NCI-H226 (cell line): ENCODE data around the gene PCSK2.

Experiments
- DNase-seq: peaks from one replicate; pipeline ENCODE4 v3.0.0-alpha.2; 2015

The PCSK2 gene

GRCh38 chr20:17343091-17343490, 116.3 kb downstream of the PCSK2 start:
- DNase-seq = no peak

GRCh38 chr20:17343656-17344452, 117.0 kb downstream of the PCSK2 start:
- DNase-seq = no peak

GRCh38 chr20:17344790-17345189, 118.0 kb downstream of the PCSK2 start:
- DNase-seq = no peak

GRCh38 chr20:17345321-17345720, 118.5 kb downstream of the PCSK2 start:
- no peak for DNase-seq

GRCh38 chr20:17350321-17350720, 123.5 kb downstream of the PCSK2 start:
- DNase-seq = no peak

- DNase-seq = no peak
Measured at GRCh38 chr20:17357238-17357637, 130.4 kb downstream of the PCSK2 start.

- DNase-seq = no peak
Measured at GRCh38 chr20:17358854-17359253, 132.0 kb downstream of the PCSK2 start.

- DNase-seq = no peak
Measured at GRCh38 chr20:17364681-17365080, 137.8 kb downstream of the PCSK2 start.

- no peak for DNase-seq
Measured at GRCh38 chr20:17365831-17366230, 139.0 kb downstream of the PCSK2 start.

GRCh38 chr20:17369506-17369905, 142.7 kb downstream of the PCSK2 start:
- no peak for DNase-seq

GRCh38 chr20:17372806-17373440, 146.1 kb downstream of the PCSK2 start:
- DNase-seq = no peak

- DNase-seq = no peak
Measured at GRCh38 chr20:17374086-17374485, 147.2 kb downstream of the PCSK2 start.

GRCh38 chr20:17376031-17376430, 149.2 kb downstream of the PCSK2 start:
- DNase-seq = no peak

- no peak for DNase-seq
Measured at GRCh38 chr20:17377231-17377630, 150.4 kb downstream of the PCSK2 start.

GRCh38 chr20:17379651-17380050, 152.8 kb downstream of the PCSK2 start:
- no peak for DNase-seq

- DNase-seq = no peak
Measured at GRCh38 chr20:17380801-17381200, 154.0 kb downstream of the PCSK2 start.

- no peak for DNase-seq
Measured at GRCh38 chr20:17381724-17382123, 154.9 kb downstream of the PCSK2 start.

GRCh38 chr20:17385798-17386197, 159.0 kb downstream of the PCSK2 start:
- no peak for DNase-seq

- DNase-seq = no peak
Measured at GRCh38 chr20:17390655-17391054, 163.8 kb downstream of the PCSK2 start.

- DNase-seq = no peak
Measured at GRCh38 chr20:17391127-17391771, 164.4 kb downstream of the PCSK2 start.

- no peak for DNase-seq
Measured at GRCh38 chr20:17394411-17394810, 167.6 kb downstream of the PCSK2 start.

GRCh38 chr20:17395729-17396128, 168.9 kb downstream of the PCSK2 start:
- DNase-seq = no peak

GRCh38 chr20:17399303-17399985, 172.6 kb downstream of the PCSK2 start:
- no peak for DNase-seq
